Measurements from ENCODE around the gene COL27A1.

COL27A1 gene

GRCh38 chr9:114151426-114151956 lies 3.8 kb upstream of the COL27A1 start:
- H3K4me3 ChIP-seq (ENCODE audit: low read depth, low read length), result no peak overlapping the region
- no peak for TF ChIP-seq CTCF (IDR thresholded peaks at IDR 0.05; ENCODE audit: low read depth, low read length)

- TF ChIP-seq CTCF (IDR thresholded peaks at IDR 0.05; ENCODE audit: low read depth, low read length), result peak; percentile 35; the same call in 1 of the 2 replicates
- H3K4me3 ChIP-seq (ENCODE audit: low read depth, low read length), result peak overlapping the region; percentile 44
Measured at GRCh38 chr9:114153761-114154599, 1.4 kb upstream of the COL27A1 start.

DNA sequence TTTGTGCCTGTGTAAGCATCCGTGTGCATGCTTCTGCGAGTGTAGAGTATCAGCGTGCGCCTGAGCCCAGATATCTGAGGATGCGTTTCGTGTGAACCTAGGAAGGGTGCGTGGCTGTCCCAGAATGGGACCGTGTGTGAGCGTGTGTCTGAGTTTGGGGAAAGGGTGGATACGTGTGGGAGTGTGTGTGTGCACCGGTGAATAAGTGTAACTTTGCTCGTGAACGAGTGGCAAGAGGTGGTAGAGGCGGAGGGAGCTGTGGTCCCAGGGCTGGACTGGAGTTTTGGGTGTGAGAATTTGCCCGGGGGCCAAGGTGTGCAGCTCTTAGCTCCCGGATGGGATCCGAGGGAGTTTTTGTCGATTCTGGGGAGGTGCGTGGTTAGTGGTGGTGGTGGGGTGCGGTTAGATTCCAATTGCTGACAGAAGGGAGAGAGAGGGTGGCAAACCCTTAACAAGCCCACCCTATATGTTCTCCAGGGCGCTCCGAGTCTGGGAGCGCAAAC lies 686 bp upstream of the COL27A1 start:
- no peak for TF ChIP-seq CTCF (IDR thresholded peaks at IDR 0.05; ENCODE audit: low read depth, low read length)
- H3K4me3 ChIP-seq (ENCODE audit: low read depth, low read length), result peak overlapping the region; percentile 44

DNA sequence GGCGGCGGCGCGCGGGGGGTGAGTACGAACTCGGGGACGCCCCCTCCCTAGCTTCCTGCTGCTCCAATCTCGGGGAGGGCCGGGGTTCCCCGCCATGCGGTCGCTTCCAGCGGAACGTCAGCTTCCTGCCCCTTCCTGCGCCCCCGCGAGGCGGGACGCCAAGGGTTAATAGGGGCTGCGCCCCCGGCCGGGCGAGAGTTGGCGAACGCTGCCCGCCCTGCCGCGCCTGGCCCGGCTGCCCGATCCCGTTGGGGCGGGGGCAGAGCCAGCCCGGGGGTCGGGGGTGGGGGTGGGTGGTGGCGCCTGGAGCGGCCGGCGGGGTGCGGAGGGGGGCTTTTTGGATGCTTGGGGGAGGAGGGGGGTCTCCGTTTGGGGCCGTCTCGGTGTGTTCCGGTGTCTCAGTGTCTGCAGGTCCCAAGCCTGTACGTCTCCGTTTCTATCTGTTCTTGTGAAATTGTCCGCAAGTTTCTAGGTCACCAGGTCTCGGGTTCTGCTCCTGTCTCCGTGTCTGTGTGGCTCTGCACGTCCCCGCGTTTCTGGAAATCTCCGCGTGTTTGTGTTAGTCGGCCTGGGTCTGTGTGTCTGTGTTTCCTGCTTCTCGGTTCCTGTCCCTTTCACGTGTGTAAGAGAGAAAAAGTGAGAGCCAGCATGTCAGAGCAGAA lies 789 bp downstream of the COL27A1 start:
- TF ChIP-seq CTCF (IDR thresholded peaks at IDR 0.05; ENCODE audit: low read depth, low read length), result no peak
- peak overlapping the region; percentile 70 for H3K4me3 ChIP-seq (ENCODE audit: low read depth, low read length)

DNA sequence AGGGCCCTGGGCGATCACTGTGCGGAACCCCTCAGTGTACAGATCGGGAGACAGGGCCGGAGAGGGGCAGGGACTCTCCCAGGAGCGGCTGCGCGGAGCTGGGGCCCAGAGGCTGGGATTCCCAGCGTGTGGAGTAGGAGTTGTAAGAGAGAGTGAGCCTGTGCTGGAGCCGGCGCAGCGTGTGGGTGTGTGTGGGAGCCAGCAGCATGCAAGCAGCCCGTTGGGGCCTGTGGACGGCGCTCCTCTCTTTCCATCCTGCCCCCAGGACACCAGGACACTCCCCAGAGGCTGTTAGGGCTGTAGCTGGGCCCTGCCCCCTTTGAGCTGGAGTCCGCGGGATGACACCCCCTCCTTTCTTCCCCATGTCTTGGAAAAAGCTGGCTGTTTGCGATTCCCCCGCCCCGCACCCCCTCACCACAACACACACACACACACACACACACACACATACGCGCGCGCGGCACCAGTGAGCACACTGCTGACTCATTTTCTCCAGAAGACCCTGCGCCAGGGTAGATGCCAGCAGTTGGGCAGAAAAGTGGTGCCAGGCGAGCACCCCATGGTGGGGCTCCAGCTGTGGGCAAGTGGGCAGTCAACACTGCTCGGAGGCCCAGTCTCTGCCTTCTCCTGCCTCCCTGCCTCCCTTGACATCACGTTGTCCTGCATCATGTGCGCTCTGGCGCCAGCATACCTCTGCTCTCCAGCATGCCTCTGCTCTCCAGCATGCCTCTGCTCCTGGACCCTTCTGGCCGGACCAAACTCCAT lies 1.5 kb downstream of the COL27A1 start:
- H3K4me3 ChIP-seq (ENCODE audit: low read depth, low read length), result peak overlapping the region; percentile 70
- TF ChIP-seq CTCF (IDR thresholded peaks at IDR 0.05; ENCODE audit: low read depth, low read length), result no peak

GRCh38 chr9:114157516-114158176 lies 2.3 kb downstream of the COL27A1 start:
- no peak for TF ChIP-seq CTCF (IDR thresholded peaks at IDR 0.05; ENCODE audit: low read depth, low read length)
- H3K4me3 ChIP-seq (ENCODE audit: low read depth, low read length), result peak overlapping the region; percentile 70

All from WI38 (cell line).